OCI-LY7 (cell line): ENCODE data around the gene CLCN5. TPM values are rescaled to one million over a fixed set of nuclear protein-coding genes. Genes with fewer than 3 reads are reported as not detected.

ENCODE experiments used
- BruUV-seq: library from RNA; stranded (reverse); fragments of 400-500 nt; replicated peaks from 2 replicates; lab custom pipeline; 2021; lab: Mats Ljungman, UMichigan
- CTCF ChIA-PET: fragments of 300-600 bp; sonication (Branson Sonifier 250); formaldehyde crosslinking; loops from one replicate; lab custom pipeline; 2022; ENCODE audit warnings: antibody characterized with exemption; ENCODE audit not compliant: unreplicated experiment; lab: Charles Lee
- POLR2A ChIA-PET: fragments of 300-600 bp; sonication (Branson Sonifier 250); formaldehyde crosslinking; loops from one replicate; lab custom pipeline; 2022; ENCODE audit warnings: antibody characterized with exemption; lab: Charles Lee
- DNase-seq: peaks from one replicate; pipeline ENCODE4 v3.0.0-alpha.2; 2015; ENCODE audit warnings: low spot score
- H2AFZ ChIP-seq: fragments of 200-600 bp; sonication (generic), shearing (Covaris generic); 2 replicates; pipeline ENCODE4 v1.6.1; 2014; ENCODE audit warnings: mild to moderate bottlenecking, antibody characterized with exemption, low read length, moderate library complexity
- H3K27ac ChIP-seq: fragments of 200-600 bp; sonication (generic); 2 replicates; pipeline ENCODE4 v1.5.1; 2014; ENCODE audit warnings: mixed run types, low read depth, mild to moderate bottlenecking, moderate library complexity, low read length, inconsistent platforms; ENCODE audit not compliant: poor library complexity, severe bottlenecking
- H3K36me3 ChIP-seq: fragments of 200-600 bp; sonication (generic); 2 replicates; pipeline ENCODE4 v1.6.1; 2014; ENCODE audit warnings: mild to moderate bottlenecking, antibody characterized with exemption, low read length, moderate library complexity, mixed read lengths; ENCODE audit not compliant: insufficient read depth
- H3K4me1 ChIP-seq: fragments of 200-600 bp; sonication (generic); 2 replicates; pipeline ENCODE4 v1.5.1; 2014; ENCODE audit warnings: mild to moderate bottlenecking, low read length; ENCODE audit not compliant: insufficient read depth, poor library complexity, severe bottlenecking
- H3K4me2 ChIP-seq: fragments of 200-600 bp; sonication (generic); 2 replicates; pipeline ENCODE4 v1.6.1; 2014; ENCODE audit warnings: mild to moderate bottlenecking, low read length
- H3K4me3 ChIP-seq: fragments of 200-600 bp; sonication (generic); 2 replicates; pipeline ENCODE4 v1.5.1; 2014; ENCODE audit warnings: mild to moderate bottlenecking, low read depth, low read length; ENCODE audit not compliant: poor library complexity, severe bottlenecking
- H3K79me2 ChIP-seq: fragments of 200-600 bp; sonication (generic); 2 replicates; pipeline ENCODE4 v1.6.1; 2016; ENCODE audit warnings: low read depth, mild to moderate bottlenecking, low read length, moderate library complexity, mixed read lengths; ENCODE audit not compliant: insufficient read depth
- H3K9me2 ChIP-seq: fragments of 200-600 bp; sonication (generic); 2 replicates; pipeline ENCODE4 v1.6.1; 2016; ENCODE audit warnings: mild to moderate bottlenecking, low read length, mixed read lengths; ENCODE audit not compliant: insufficient read depth
- H3K9me3 ChIP-seq: fragments of 200-600 bp; sonication (generic); 2 replicates; pipeline ENCODE4 v1.6.1; 2014; ENCODE audit warnings: mild to moderate bottlenecking, mixed run types, low read length, mixed read lengths
- H4K20me1 ChIP-seq: fragments of 200-600 bp; sonication (generic); 2 replicates; pipeline ENCODE4 v1.6.1; 2014; ENCODE audit warnings: mild to moderate bottlenecking, antibody characterized with exemption, low read length, moderate library complexity, mixed read lengths; ENCODE audit not compliant: insufficient read depth
- EZH2phosphoT487 ChIP-seq: fragments of 200-600 bp; sonication (generic); IDR thresholded peaks from 2 replicates; pipeline ENCODE4 v1.6.1; 2018; ENCODE audit warnings: low read depth, borderline replicate concordance, mild to moderate bottlenecking, mixed run types, antibody characterized with exemption, low read length, moderate library complexity, mixed read lengths
- intact Hi-C: fragments of 100-400 bp; cut with micrococcal nuclease; formaldehyde crosslinking; loops from one replicate; pipeline ENCODE4 v1.10.0; 2022; ENCODE audit not compliant: unreplicated experiment
- total RNA-seq, 2 experiments: library from RNA; depleted of rRNA in 1 of 2; stranded (reverse); fragments of >200 nt in 1 of 2; shearing (Covaris generic) in 1 of 2; gene quantifications; 2 replicates each; pipeline ENCODE4 v1.2.3, GENCODE V29; 2014 to 2022
- TF ChIP-seq, protein P1 (sequence below): fragments of 200-600 bp; sonication (generic); conservative IDR thresholded peaks from 2 replicates; pipeline ENCODE4 v1.5.1; 2014; ENCODE audit warnings: mild to moderate bottlenecking, antibody characterized with exemption, low read length, moderate library complexity, mixed read lengths

Gene CLCN5
- total RNA-seq, 2 experiments from 2014 or later: 4.1 to 5.3 TPM

DNA sequence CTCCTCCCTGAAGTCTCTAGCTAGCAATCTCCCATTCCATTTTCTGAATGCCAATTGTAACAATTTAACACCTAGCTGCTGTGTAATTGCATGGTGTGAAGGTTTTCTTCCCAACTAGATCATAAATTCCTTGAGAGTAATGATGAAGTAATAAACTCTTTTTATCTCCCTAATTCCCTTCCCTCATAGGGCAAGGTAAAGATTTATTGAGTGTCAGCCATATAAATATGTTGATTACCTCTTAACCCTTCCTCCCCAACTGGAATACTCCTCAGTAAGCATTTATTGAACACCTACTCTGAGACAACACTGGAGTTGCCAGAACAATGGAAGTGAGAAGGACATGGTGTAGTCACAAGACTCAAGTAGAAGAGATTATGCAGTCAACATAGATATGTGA is 112.7 kb downstream of the CLCN5 start:
- no peak overlapping the region for H3K4me3 ChIP-seq
- no peaks in the 10 kb centered on the region for H3K79me2 ChIP-seq
- H3K9me3 ChIP-seq: no peaks in the 10 kb centered on the region
- POLR2A ChIA-PET: interaction anchor here (0.6 kb wide), 1 partner anchor 81 kb away, joined by 4 read pairs; no protein-coding TSS in a partner anchor
- H3K27ac ChIP-seq: no peak overlapping the region
- H3K4me1 ChIP-seq: no peaks in the 10 kb centered on the region
- no peak overlapping the region for H3K4me2 ChIP-seq
- intact Hi-C loops: no loop called here
- no peaks in the 10 kb centered on the region for H3K36me3 ChIP-seq
- CTCF ChIA-PET: no interaction called here
- no peak for DNase-seq
- H3K9me2 ChIP-seq: no peaks in the 10 kb centered on the region
- H2AFZ ChIP-seq: no peak overlapping the region
- no TSS peak for BruUV-seq
- TF ChIP-seq, protein P1, sequence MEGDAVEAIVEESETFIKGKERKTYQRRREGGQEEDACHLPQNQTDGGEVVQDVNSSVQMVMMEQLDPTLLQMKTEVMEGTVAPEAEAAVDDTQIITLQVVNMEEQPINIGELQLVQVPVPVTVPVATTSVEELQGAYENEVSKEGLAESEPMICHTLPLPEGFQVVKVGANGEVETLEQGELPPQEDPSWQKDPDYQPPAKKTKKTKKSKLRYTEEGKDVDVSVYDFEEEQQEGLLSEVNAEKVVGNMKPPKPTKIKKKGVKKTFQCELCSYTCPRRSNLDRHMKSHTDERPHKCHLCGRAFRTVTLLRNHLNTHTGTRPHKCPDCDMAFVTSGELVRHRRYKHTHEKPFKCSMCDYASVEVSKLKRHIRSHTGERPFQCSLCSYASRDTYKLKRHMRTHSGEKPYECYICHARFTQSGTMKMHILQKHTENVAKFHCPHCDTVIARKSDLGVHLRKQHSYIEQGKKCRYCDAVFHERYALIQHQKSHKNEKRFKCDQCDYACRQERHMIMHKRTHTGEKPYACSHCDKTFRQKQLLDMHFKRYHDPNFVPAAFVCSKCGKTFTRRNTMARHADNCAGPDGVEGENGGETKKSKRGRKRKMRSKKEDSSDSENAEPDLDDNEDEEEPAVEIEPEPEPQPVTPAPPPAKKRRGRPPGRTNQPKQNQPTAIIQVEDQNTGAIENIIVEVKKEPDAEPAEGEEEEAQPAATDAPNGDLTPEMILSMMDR: no peak
- TF ChIP-seq EZH2phosphoT487: no peak
- H4K20me1 ChIP-seq: no peaks in the 10 kb centered on the region

GRCh38 chrX:50036426-50036825 is 114.0 kb downstream of the CLCN5 start:
- ChIA-PET CTCF (no interaction called here), POLR2A (interaction anchor here (0.5 kb wide), 1 partner anchor 144 kb away, joined by 3 read pairs; no protein-coding TSS in a partner anchor)
- Histone ChIP-seq H3K4me3 (no peak overlapping the region), H4K20me1 (no peaks in the 10 kb centered on the region), H3K4me1 (no peaks in the 10 kb centered on the region), H3K9me3 (no peaks in the 10 kb centered on the region), H3K9me2 (no peaks in the 10 kb centered on the region), H3K4me2 (no peak overlapping the region), H3K36me3 (no peaks in the 10 kb centered on the region), H2AFZ (no peak overlapping the region), H3K79me2 (no peaks in the 10 kb centered on the region), H3K27ac (no peak overlapping the region)
- DNase-seq: no peak
- no peak for TF ChIP-seq EZH2phosphoT487
- TF ChIP-seq, protein P1: no peak
- no TSS peak for BruUV-seq
- intact Hi-C loops: no loop called here

DNA sequence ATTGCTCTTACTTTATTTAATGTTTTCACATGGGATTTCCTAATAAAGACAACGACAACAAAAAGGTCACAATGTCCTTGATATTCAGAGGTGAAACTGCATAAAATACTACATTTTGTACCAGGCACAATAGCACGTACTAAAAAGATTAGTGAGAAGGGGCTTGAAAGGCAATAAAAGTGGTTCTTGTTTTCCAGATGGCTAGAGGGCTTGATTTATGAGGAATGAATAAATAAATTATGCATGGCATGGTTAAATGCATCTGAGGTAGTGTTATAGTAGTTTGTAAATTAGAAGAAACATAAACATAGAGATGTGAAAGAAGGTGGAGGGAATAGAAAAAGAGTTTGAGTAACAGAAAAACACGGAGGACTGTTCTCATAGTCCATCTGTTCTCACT is 123.4 kb downstream of the CLCN5 start:
- Histone ChIP-seq H3K4me3 (no peak overlapping the region), H3K27ac (no peak overlapping the region), H3K4me1 (no peaks in the 10 kb centered on the region), H3K4me2 (no peak overlapping the region), H3K36me3 (no peaks in the 10 kb centered on the region), H2AFZ (no peak overlapping the region), H4K20me1 (no peaks in the 10 kb centered on the region), H3K79me2 (no peaks in the 10 kb centered on the region), H3K9me3 (no peaks in the 10 kb centered on the region), H3K9me2 (no peaks in the 10 kb centered on the region)
- no peak for DNase-seq
- no TSS peak for BruUV-seq
- TF ChIP-seq EZH2phosphoT487: no peak
- TF ChIP-seq, protein P1: no peak
- intact Hi-C loops: no loop called here
- ChIA-PET CTCF (no interaction called here), POLR2A (no interaction called here)
